Measurements from ENCODE around the gene CDH6.

The CDH6 gene

GRCh38 chr5:31250201-31250600, 56.7 kb downstream of the CDH6 start:
- DNase-seq (ENCODE audit: low read depth), result no peak

- no peak for DNase-seq (ENCODE audit: low read depth)
Measured at GRCh38 chr5:31251032-31251431, 57.5 kb downstream of the CDH6 start.

- DNase-seq (ENCODE audit: low read depth), result no peak
Measured at GRCh38 chr5:31255041-31255440, 61.6 kb downstream of the CDH6 start.

GRCh38 chr5:31268256-31268655, 74.8 kb downstream of the CDH6 start:
- DNase-seq (ENCODE audit: low read depth), result no peak

- DNase-seq (ENCODE audit: low read depth), result no peak
Measured at GRCh38 chr5:31268686-31269085, 75.2 kb downstream of the CDH6 start.

GRCh38 chr5:31269259-31269658, 75.8 kb downstream of the CDH6 start:
- no peak for DNase-seq (ENCODE audit: low read depth)

GRCh38 chr5:31270396-31270795, 76.9 kb downstream of the CDH6 start:
- DNase-seq (ENCODE audit: low read depth), result no peak

- DNase-seq (ENCODE audit: low read depth), result no peak
Measured at GRCh38 chr5:31271567-31271966, 78.1 kb downstream of the CDH6 start.

- no peak for DNase-seq (ENCODE audit: low read depth)
Measured at GRCh38 chr5:31273161-31273560, 79.7 kb downstream of the CDH6 start.

- DNase-seq (ENCODE audit: low read depth), result no peak
Measured at GRCh38 chr5:31273631-31274378, 80.3 kb downstream of the CDH6 start.

GRCh38 chr5:31280210-31280609, 86.7 kb downstream of the CDH6 start:
- DNase-seq (ENCODE audit: low read depth), result no peak

- no peak for DNase-seq (ENCODE audit: low read depth)
Measured at GRCh38 chr5:31283326-31283725, 89.8 kb downstream of the CDH6 start.

- no peak for DNase-seq (ENCODE audit: low read depth)
Measured at GRCh38 chr5:31285025-31285424, 91.5 kb downstream of the CDH6 start.

- no peak for DNase-seq (ENCODE audit: low read depth)
Measured at GRCh38 chr5:31287985-31288384, 94.5 kb downstream of the CDH6 start.

- no peak for DNase-seq (ENCODE audit: low read depth)
Measured at GRCh38 chr5:31289429-31289828, 95.9 kb downstream of the CDH6 start.

GRCh38 chr5:31291323-31291854, 97.9 kb downstream of the CDH6 start:
- no peak for DNase-seq (ENCODE audit: low read depth)

GRCh38 chr5:31300501-31300900, 107.0 kb downstream of the CDH6 start:
- DNase-seq (ENCODE audit: low read depth), result no peak

- no peak for DNase-seq (ENCODE audit: low read depth)
Measured at GRCh38 chr5:31301833-31302232, 108.3 kb downstream of the CDH6 start.

- no peak for DNase-seq (ENCODE audit: low read depth)
Measured at GRCh38 chr5:31303688-31304087, 110.2 kb downstream of the CDH6 start.

GRCh38 chr5:31317665-31318064, 124.2 kb downstream of the CDH6 start:
- no peak for DNase-seq (ENCODE audit: low read depth)

- DNase-seq (ENCODE audit: low read depth), result no peak
Measured at GRCh38 chr5:31319335-31319734, 125.8 kb downstream of the CDH6 start.

GRCh38 chr5:31322946-31323345, 129.5 kb downstream of the CDH6 start:
- DNase-seq (ENCODE audit: low read depth), result no peak

GRCh38 chr5:31324842-31325241, 131.4 kb downstream of the CDH6 start:
- no peak for DNase-seq (ENCODE audit: low read depth)
